Frontal cortex (tissue), 4 donors: ENCODE results near the gene NCK2. TPM values are rescaled to one million over a fixed set of nuclear protein-coding genes. Genes with fewer than 3 reads are reported as not detected.

Experiments
- DNase-seq, 2 donors: peaks; one replicate each; pipeline ENCODE4 v3.0.0; 2012; ENCODE audit warnings: low spot score in 2 of 2
- FAIRE-seq: peaks from 2 replicates; lab custom pipeline; 2012; peaks lifted over from hg19 to GRCh38; lab: Jason Lieb, UNC
- total RNA-seq: library from RNA; depleted of rRNA; stranded (reverse); fragments of >200 nt; gene quantifications from one replicate; pipeline ENCODE4 v1.2.3, GENCODE V29; 2014
- donor health status: control.
- donor health status: control.
- donor health status: control.

The NCK2 gene
- total RNA-seq, 1 donor from 2014 or later: 84.8 TPM

DNA sequence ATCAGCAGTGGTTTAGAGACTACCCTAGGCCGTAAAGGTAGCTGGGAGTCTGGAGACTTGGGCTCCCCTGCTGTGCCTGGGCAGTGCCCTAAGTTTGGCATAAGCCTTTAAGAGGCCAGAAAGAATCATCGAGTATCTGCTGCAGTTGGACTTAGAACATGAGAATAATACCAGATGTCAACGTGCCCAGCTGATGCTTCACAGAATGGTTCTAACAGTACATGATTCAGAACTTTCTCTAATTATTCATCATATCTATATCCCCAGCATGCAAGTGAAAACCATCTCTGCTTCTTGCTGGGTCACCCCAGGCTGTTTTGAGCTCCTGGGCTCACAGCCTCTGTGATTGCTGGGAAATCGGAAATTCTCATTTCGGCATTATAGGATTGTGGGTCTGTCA is 118.1 kb downstream of the NCK2 start:
- DNase-seq (no peak), FAIRE-seq (no peak)

DNA sequence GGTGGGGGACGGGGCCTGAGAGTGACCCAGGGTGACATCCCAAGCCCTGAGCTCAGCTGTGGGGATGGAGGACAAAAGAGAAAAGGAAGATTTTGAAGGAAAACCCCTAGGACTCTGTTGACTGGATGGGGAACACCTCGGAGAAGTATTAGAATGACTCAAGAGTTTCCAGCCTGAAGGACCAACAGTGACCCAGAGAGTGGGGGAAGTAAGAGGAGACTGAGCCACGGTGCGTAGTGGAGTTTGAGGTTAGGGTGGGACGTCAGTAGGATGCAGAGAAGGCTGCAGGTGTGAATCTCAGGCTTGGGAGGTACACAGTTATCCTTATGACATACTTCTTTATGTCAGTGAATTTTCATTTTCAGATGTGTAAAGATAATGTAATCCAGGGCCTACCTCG is 119.5 kb downstream of the NCK2 start:
- FAIRE-seq: no peak
- no peak for DNase-seq

DNA sequence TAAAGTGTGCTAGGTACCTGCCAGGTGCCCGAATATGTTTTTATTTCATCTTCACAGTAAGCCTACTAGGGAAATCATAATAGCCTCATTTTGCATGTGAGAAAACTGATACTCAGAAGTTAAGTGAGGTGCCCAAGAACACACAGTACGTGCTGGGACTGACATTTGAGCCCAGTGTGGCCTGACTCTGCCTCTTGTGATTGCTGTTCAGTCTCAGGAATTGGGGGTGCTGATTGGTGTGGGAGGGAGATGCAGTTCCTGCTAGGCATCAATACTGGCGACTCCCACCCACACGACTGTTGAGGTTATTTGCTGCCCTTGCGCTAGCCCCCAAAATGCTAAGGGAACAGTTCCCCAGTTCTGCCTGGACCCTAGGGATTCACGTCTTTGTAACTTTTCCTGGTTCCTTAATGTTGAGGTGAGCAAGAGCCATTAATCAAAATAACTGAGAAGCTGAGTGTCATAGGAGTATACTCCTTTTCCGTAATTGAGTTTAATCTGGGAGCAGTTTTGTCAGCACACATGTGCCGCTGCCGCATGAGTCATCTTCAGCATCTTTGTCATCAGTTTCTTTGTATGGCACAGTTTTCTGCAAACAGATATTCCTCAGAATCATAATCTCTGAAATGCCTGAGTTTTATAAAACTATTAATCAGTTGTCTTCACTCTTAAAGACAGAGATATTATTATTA is 120.7 kb downstream of the NCK2 start:
- no peak for FAIRE-seq

DNA sequence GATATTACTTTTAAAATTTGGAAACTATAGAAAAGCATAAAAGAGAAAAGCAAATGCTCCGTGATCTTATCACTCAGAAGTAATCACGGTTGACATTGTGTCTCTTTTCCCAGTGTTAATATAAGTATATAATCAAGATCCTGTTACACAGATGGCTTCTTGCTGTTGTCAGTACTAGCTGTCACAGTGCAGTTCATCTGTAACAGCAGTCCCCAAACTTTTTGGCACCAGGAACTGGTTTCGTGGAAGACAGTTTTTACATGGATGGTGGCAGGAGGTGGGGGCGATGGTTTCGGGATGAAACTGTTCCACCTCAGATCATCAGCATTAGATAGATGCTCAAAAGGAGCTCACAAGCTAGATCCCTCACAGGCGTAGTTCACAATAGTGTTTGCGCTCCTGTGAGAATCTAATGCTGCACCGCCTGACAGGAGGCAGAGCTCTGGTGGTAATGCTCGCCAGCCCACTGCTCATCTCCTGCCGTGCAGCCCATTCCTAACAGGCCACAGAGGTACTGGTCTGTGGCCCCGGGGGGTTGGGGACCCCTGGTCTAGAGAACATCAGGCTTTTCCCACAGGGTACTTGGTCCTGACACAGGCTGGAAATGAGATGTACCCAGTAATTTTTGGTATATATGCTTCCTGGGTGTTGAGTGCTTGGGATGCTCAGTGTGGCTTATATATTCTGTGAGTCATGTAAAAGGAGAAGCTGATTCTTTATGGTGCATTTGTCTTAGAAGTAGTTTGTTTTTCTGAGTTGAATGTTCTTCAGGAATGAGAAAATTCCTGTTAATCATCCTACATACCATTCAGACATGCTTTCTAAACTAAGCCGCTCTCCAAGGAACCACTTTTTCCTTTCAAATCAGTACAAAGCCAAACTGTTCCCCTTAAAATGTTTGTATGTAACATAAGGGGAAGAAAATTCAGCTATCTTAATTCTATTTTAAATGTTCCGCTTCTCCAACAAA is 121.8 kb downstream of the NCK2 start:
- FAIRE-seq: no peak
- DNase-seq: no peak

More for the DNA sequence above, 120.7 kb downstream of the NCK2 start:
- DNase-seq: no peak

DNA sequence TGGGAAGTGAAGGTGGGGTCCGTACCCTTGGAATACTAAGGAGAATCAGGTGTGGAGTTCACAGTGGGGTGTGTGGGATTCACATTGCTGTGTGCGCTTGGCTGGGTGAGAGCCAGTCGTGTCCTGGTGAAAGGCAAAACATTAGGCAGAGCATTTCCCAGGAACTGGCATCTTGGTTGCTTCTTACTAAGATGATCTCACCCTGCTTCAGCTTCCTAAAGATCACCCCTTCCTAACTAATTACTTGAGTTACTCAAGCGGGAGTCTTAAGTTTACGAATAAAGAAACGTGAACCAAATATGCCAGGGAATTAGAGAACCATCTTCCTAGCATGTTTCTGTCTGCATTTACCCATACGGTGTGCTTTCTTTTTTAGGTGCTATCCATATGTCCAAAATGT is 122.9 kb downstream of the NCK2 start:
- DNase-seq: no peak
- FAIRE-seq: no peak

DNA sequence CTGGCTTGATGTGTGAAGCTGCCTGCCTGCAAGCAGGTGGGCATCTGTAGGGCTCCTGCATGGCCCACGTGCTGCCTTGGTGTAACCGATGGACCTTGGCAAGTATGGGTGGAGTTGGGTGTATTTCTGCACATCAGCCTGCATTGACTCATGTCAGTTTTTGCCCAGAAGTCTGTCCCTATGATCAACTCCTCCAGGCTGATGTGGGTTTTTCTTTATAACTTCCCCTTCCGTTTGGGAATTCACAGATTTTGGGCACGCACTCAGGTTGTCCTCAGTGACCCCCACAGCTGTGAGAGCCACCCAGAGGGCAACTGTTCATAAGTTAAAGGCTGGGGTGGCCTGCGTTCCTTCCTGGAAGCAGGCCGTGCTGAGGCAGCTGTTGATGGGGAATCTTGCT is 123.3 kb downstream of the NCK2 start:
- no peak for FAIRE-seq
- DNase-seq: no peak

GRCh38 chr2:105869341-105869740 is 124.6 kb downstream of the NCK2 start:
- no peak for DNase-seq
- FAIRE-seq: no peak

- DNase-seq: no peak
- FAIRE-seq: no peak
Observed at GRCh38 chr2:105870062-105870461, 125.3 kb downstream of the NCK2 start.

DNA sequence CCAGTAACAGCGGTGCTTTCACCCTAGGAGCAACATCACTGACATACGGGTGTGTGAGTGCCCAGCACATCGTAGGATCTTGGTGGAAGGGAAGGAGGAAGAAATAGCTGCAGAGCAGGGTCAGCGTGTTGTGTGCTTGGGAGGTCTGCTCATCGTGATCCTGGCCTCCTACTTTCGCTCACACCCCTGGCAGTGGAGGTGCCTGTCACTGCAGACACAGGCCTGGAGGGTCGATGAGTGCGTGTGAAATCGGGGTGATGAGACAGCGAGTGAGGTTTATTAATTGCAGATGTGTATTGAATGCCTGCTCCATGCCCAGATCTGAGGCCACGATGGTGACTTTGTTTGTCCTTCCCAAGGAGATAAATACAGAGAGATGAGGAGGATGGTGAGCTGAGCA is 126.1 kb downstream of the NCK2 start:
- DNase-seq (no peak), FAIRE-seq (no peak)

- DNase-seq (no peak), FAIRE-seq (no peak)
Observed at GRCh38 chr2:105872142-105872728, 127.5 kb downstream of the NCK2 start.

GRCh38 chr2:105872830-105873229 is 128.1 kb downstream of the NCK2 start:
- no peak for FAIRE-seq

GRCh38 chr2:105873281-105873680 is 128.6 kb downstream of the NCK2 start:
- no peak for FAIRE-seq
- no peak for DNase-seq

More at GRCh38 chr2:105872830-105873229, 128.1 kb downstream of the NCK2 start:
- no peak for DNase-seq

GRCh38 chr2:105873721-105874120 is 129.0 kb downstream of the NCK2 start:
- no peak for DNase-seq
- no peak for FAIRE-seq

- DNase-seq (no peak), FAIRE-seq (no peak)
Observed at GRCh38 chr2:105874466-105874865, 129.8 kb downstream of the NCK2 start.

- no peak for DNase-seq
Observed at GRCh38 chr2:105875241-105875640, 130.5 kb downstream of the NCK2 start.

GRCh38 chr2:105876191-105876590 is 131.5 kb downstream of the NCK2 start:
- no peak for DNase-seq
- FAIRE-seq: no peak

More at GRCh38 chr2:105875241-105875640, 130.5 kb downstream of the NCK2 start:
- no peak for FAIRE-seq

DNA sequence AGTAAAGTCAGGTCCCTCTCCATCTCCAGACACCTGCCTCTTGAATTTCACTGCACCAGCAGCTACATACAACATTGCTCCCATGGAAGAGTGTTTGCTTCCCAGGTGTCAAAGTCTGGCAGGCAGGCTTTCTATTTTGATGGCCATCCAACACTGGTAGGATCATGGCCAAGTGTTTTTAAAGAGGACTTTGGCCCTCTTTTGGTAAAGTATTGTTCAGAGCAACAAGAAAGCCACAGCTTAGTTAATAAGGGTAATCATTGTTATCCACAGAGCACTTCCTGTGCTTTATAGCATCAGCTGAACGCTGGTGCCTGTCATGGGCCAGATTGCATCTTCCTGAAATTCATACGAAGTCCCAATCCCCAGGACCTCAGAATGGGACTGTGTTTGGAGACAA is 133.2 kb downstream of the NCK2 start:
- DNase-seq: no peak
- FAIRE-seq: no peak

DNA sequence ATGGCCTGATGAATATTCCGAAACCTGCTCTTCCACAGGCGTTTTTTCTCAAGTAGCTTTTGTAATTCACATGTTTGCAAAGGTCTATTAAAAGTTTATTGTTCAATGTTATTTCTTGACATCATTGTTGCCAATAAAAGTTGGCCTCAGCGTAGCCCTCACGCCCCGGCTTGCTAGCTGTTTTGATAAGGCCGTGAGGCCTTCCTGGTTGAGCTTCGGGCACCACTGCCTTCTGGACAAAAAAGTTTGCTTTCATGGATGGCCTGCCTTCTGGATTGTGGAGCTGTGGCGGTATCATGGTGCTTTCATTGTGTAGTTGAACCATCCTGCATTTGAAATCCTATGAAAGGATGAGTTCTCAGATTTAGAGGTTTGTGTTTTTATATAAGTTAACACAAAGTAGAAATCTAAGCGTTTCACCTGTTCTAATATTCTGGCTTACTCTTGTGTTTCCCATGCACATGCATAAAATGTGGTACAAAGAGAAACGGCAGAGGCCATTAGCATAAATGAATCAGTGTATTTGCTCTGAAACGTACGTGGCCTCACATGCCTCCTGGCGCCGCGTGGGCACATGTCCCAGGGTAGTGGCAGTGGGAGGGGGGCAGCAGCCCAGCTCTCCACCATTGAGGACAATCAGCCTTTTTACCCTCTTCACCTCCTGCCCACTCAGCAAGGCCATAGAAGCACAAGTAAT is 134.5 kb downstream of the NCK2 start:
- DNase-seq: no peak
- FAIRE-seq: no peak

DNA sequence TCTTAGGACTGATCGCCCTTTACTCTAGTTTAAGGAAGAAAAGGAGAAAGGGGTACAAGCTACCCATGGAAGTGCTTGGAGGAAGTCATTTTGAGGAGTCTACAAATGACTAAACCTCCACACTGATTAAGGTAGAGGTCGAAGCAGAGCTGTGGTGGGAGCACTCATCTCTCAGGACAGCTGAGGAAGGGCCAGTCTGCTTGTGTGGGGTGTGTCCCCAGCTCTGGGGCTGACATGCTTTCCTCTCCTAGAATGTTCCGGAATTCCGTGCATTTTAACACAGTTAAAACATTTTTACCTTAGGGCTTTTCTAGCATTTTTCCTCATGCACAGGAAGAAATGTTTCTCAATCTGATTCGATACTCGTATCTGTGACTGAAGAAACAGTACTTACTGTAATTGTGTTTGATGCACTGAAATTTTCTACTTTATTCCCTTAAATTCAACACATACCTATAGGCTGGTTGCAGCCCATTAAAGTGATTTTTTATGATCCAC is 135.1 kb downstream of the NCK2 start:
- FAIRE-seq: no peak
- DNase-seq: no peak

DNA sequence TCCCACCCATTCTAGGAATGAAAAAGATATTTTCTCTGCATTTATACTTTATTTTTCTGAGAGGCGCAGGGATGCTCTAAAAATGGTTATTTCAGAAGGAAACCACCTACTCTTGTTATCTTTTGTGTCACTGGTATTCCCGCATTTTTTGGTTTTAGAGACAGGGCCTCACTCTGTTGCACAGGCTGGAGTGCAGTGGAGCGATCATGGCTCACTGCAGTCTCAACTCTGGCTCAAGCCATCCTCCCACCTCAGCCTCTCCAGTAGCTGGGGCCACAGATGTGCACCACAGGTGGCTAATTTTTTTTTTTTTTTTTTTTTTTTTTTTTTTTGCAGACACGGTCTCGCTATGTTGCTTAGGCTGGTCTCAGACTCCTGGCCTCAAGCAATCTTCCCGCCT is 135.9 kb downstream of the NCK2 start:
- DNase-seq (no peak), FAIRE-seq (no peak)
